ENCODE results near the gene ATOH8.
A peak's percentile ranks its signal among the peaks of the same experiment; 100 is the strongest.
"Not testable (repeated sequence)": the region's sequence is repeated elsewhere in the genome, so short reads cannot be mapped to it uniquely, and the experiment has no call there.

The ATOH8 gene

DNA sequence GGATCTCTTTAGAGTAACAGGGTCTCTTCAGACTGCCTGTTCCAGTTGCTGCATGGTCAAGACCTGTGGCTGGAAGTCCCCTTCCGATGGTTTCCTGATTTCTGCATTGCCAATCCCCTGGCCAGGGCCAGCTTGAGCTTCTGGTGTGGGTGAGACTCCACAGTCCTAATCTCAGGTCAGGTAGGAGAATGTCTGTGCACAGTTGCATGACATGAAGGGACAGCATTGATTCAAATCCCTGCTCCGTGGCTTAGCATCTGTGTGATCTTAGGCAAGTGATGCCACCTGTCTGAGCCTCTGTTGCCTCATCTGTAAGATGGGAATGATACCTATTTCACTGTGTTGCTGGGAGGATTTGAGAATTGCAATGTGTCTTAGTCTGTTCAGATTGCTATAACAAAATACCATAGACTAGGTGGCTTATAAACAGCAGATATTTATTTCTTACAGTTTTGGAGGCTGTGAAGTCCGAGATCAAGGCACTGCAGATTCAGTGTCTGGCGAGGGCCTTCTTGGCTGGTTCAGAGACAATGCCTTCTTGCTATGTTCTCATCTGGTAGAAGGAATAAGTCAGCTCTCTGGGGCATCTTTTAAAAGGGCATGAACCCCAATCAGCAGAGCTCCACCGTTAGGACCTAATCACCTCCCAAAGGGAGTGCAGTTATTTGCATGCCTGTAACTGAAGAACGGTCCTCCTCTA is 66.2 kb downstream of the ATOH8 start:
- Histone ChIP-seq H3K36me3 (ENCODE audit: insufficient read depth, low read length) (no peaks in the 10 kb centered on the region), H3K27me3 (ENCODE audit: insufficient read depth, low read length) (0 out of 2 replicates have a peak, but pooled peaks cover 3% of the 10 kb centered on the region), H3K4me1 (ENCODE audit: control insufficient read depth, insufficient read depth, low read length, unreplicated experiment) (no peaks in the 10 kb centered on the region), H3K4me3 (ENCODE audit: low read depth, low read length) (no peak overlapping the region), H2AFZ (ENCODE audit: low read length, unreplicated experiment) (no peak overlapping the region), H3K79me2 (ENCODE audit: control insufficient read depth, insufficient read depth, low read length, unreplicated experiment) (no peaks in the 10 kb centered on the region), H3K27ac (ENCODE audit: low read depth, low read length) (no peak overlapping the region)

DNA sequence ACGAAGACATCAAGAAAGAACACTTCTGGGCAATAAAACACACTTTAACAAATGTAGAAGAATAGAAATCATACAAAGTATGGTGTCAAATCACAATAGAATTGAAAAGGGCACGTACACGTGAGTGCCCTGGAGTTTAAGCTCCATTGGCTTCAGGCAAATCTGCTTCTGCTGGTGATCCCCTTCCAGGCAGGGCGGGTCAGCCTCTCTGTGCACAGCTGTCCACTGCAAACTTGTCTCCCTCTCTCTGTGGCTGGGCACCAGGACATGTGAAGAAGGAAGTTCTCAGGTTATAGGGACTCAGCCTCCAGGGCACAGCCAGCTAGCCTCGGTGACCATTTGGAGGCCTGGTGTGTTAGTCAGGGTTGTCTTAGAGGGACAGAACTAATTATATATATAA is 69.0 kb downstream of the ATOH8 start:
- H3K36me3 ChIP-seq (ENCODE audit: insufficient read depth, low read length) = no peaks in the 10 kb centered on the region
- H3K4me1 ChIP-seq (ENCODE audit: control insufficient read depth, insufficient read depth, low read length, unreplicated experiment) = no peaks in the 10 kb centered on the region
- H3K27ac ChIP-seq (ENCODE audit: low read depth, low read length) = no peak overlapping the region
- H3K79me2 ChIP-seq (ENCODE audit: control insufficient read depth, insufficient read depth, low read length, unreplicated experiment) = no peaks in the 10 kb centered on the region
- no peak overlapping the region for H2AFZ ChIP-seq (ENCODE audit: low read length, unreplicated experiment)
- H3K27me3 ChIP-seq (ENCODE audit: insufficient read depth, low read length) = 0 out of 2 replicates have a peak, but pooled peaks cover 3% of the 10 kb centered on the region
- H3K4me3 ChIP-seq (ENCODE audit: low read depth, low read length) = no peak overlapping the region

DNA sequence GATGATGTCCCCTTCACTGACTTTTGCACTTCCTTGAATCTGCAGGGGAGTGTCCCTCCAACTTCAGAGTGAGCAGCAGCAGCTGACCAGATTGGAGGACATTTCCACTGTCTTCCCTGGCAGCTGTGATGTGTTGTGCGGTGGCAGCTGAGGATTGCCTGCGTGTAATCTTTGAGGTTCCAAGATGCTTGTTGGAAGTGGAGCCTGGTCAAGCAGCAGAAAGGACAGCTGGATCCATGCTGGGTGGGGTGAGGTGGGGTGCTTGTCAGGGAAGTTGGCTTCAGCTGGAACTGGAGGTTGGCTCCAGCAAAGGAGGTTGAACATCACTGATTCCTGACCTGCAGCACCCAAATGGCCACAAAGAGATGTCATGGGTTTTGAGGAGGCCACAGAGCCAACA is 70.2 kb downstream of the ATOH8 start:
- Histone ChIP-seq H3K79me2 (ENCODE audit: control insufficient read depth, insufficient read depth, low read length, unreplicated experiment) (no peaks in the 10 kb centered on the region), H3K27me3 (ENCODE audit: insufficient read depth, low read length) (0 out of 2 replicates have a peak, but pooled peaks cover 3% of the 10 kb centered on the region), H2AFZ (ENCODE audit: low read length, unreplicated experiment) (no peak overlapping the region), H3K4me1 (ENCODE audit: control insufficient read depth, insufficient read depth, low read length, unreplicated experiment) (no peaks in the 10 kb centered on the region), H3K4me3 (ENCODE audit: low read depth, low read length) (no peak overlapping the region), H3K27ac (ENCODE audit: low read depth, low read length) (no peak overlapping the region), H3K36me3 (ENCODE audit: insufficient read depth, low read length) (no peaks in the 10 kb centered on the region)

DNA sequence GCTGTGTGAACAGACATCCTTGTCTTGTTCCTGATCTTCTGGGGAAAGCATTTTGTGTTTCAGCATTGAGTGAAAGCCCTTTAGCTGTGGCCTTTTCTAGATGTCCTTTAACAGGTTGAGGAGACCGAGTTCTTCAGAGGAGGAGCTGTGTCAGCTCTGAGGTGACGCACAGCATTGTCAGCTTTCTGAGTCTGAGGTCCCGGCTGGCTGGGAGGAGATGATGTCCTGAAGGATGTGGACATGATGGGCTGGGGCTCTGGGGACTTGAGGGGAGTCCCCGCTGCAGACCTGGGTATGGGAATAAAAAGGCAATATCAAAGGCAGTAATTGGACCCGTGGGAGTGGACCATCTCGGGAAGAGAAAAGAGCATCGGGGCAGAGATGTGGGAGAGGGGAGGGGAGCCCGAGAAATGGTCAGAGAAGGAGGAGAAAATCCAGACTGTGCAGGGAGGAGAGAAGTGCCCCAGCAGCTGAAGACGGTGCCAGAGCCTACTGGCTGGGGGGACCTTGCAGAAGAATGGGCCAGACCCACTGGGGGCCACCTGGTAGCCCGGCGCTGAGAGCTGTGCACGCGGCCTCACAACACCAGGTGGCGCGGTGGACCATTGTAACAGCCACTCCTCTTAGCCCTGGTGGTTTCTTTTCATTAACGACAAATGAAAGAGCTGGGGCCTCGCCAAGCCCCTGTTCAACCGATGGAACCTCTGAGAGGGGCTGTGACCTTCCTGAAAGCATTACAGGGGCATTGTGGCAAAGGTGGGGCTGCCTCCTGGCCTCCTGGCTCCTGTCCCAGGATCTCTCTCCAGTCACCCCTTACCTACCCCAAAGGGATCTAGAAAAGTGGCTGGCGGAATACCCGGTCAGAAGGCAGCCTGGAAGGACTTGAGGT is 73.4 kb downstream of the ATOH8 start:
- Histone ChIP-seq H2AFZ (ENCODE audit: low read length, unreplicated experiment) (peak overlapping the region; percentile 27), H3K4me1 (ENCODE audit: control insufficient read depth, insufficient read depth, low read length, unreplicated experiment) (no peaks in the 10 kb centered on the region), H3K27ac (ENCODE audit: low read depth, low read length) (no peak overlapping the region), H3K36me3 (ENCODE audit: insufficient read depth, low read length) (no peaks in the 10 kb centered on the region), H3K4me3 (ENCODE audit: low read depth, low read length) (peak overlapping the region; percentile 65), H3K79me2 (ENCODE audit: control insufficient read depth, insufficient read depth, low read length, unreplicated experiment) (no peaks in the 10 kb centered on the region), H3K27me3 (ENCODE audit: insufficient read depth, low read length) (no peaks in the 10 kb centered on the region)

DNA sequence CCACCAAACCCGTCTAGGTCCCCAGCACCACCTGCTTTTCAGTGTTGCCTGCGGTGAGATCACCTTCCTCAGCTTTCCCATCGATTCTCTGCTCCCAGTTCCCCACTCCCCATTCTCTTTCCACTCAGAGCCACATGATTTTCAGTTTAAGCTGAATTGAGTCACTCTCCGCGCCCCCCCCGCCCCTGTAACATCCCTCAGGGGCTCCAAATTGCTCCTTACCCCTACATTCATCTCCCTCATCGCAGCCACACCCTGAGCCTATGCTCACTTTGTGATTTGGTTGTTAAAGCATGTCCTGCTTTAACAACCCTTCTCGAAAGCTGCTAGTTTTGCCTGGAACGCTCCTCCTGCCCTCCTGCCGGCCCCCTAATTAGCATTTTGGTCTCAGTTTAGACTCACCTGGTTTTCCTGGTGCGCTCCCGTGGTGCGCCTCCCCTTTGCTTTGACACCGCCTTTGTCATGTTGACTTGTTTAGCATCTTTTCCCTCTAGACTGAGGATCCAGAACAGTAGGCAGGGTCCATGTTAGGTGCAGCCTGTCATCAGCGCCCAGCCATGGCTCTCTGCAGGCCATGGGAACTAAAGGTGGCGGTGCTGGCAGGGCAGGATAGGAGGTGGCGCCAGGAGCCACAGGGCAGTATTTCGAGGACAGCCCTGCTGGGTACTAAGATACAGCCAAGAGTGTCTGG is 74.2 kb downstream of the ATOH8 start:
- no peaks in the 10 kb centered on the region for H3K36me3 ChIP-seq (ENCODE audit: insufficient read depth, low read length)
- H2AFZ ChIP-seq (ENCODE audit: low read length, unreplicated experiment) = peak overlapping the region; percentile 27
- H3K79me2 ChIP-seq (ENCODE audit: control insufficient read depth, insufficient read depth, low read length, unreplicated experiment) = no peaks in the 10 kb centered on the region
- H3K4me3 ChIP-seq (ENCODE audit: low read depth, low read length) = peak overlapping the region; percentile 65
- no peak overlapping the region for H3K27ac ChIP-seq (ENCODE audit: low read depth, low read length)
- no peaks in the 10 kb centered on the region for H3K4me1 ChIP-seq (ENCODE audit: control insufficient read depth, insufficient read depth, low read length, unreplicated experiment)
- no peaks in the 10 kb centered on the region for H3K27me3 ChIP-seq (ENCODE audit: insufficient read depth, low read length)

DNA sequence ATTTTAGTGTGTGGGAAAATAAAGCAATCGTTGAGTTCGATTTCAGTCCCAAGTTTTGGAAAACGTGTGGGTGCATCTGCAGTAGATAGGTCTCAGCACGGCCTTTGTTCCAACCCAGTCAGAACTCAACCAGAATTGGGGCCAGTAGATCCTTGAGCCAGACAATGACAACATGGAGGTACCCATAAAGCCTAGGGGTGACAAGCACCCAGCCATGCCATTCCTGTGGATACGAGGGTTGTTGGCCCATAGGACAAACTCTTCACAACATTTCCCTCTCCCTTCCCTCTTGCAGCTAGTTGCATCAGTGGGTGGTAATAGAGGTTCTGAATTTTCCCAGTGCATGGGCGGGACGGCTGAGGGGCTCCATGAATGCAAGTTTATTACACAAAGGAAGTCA is 74.9 kb downstream of the ATOH8 start:
- H2AFZ ChIP-seq (ENCODE audit: low read length, unreplicated experiment) = no peak overlapping the region
- H3K36me3 ChIP-seq (ENCODE audit: insufficient read depth, low read length) = no peaks in the 10 kb centered on the region
- H3K79me2 ChIP-seq (ENCODE audit: control insufficient read depth, insufficient read depth, low read length, unreplicated experiment) = no peaks in the 10 kb centered on the region
- no peak overlapping the region for H3K4me3 ChIP-seq (ENCODE audit: low read depth, low read length)
- no peak overlapping the region for H3K27ac ChIP-seq (ENCODE audit: low read depth, low read length)
- no peaks in the 10 kb centered on the region for H3K27me3 ChIP-seq (ENCODE audit: insufficient read depth, low read length)
- no peaks in the 10 kb centered on the region for H3K4me1 ChIP-seq (ENCODE audit: control insufficient read depth, insufficient read depth, low read length, unreplicated experiment)

DNA sequence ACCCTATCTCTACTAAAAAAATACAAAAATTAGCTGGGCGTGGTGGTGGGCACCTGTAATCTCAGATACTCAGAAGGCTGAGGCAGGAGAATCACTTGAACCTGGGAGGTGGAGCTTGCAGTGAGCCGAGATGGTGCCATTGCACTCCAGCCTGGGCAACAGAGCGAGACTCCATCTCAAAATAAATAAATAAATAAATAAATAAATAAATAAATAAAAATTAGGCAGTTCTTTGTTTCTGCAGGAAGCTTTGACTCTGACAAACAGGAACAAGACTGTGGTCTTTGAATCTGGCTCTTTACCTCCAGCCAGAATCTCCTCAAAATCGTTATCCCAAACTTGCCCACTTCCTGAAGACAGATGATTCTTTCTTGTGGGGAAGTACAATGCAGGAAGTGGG is 75.6 kb downstream of the ATOH8 start:
- H3K4me1 ChIP-seq (ENCODE audit: control insufficient read depth, insufficient read depth, low read length, unreplicated experiment); H3K36me3 ChIP-seq (ENCODE audit: insufficient read depth, low read length); H3K27me3 ChIP-seq (ENCODE audit: insufficient read depth, low read length); H3K27ac ChIP-seq (ENCODE audit: low read depth, low read length); H3K4me3 ChIP-seq (ENCODE audit: low read depth, low read length); H2AFZ ChIP-seq (ENCODE audit: low read length, unreplicated experiment); H3K79me2 ChIP-seq (ENCODE audit: control insufficient read depth, insufficient read depth, low read length, unreplicated experiment): not testable (repeated sequence)

DNA sequence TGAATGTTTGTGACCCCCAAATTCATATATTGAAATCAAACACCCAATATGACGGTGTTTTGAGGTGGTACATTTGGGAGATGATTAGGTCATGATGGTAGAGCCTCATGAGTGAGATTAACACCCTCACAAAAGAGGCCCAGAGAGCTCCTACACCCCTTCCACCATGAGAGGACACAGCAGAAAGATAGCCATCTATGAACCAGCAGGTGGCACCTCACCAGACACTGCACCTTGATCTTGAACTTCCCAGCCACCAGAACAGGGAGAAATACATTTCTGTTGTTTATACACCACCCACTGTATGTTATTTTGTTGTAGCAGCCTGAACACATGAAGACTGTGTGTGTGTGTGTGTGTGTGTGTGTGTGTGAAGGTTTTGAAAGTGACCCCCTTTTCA is 76.9 kb downstream of the ATOH8 start:
- Histone ChIP-seq H3K4me3 (ENCODE audit: low read depth, low read length) (no peak overlapping the region), H3K79me2 (ENCODE audit: control insufficient read depth, insufficient read depth, low read length, unreplicated experiment) (no peaks in the 10 kb centered on the region), H3K36me3 (ENCODE audit: insufficient read depth, low read length) (no peaks in the 10 kb centered on the region), H3K27me3 (ENCODE audit: insufficient read depth, low read length) (no peaks in the 10 kb centered on the region), H3K4me1 (ENCODE audit: control insufficient read depth, insufficient read depth, low read length, unreplicated experiment) (no peaks in the 10 kb centered on the region), H3K27ac (ENCODE audit: low read depth, low read length) (no peak overlapping the region), H2AFZ (ENCODE audit: low read length, unreplicated experiment) (no peak overlapping the region)

DNA sequence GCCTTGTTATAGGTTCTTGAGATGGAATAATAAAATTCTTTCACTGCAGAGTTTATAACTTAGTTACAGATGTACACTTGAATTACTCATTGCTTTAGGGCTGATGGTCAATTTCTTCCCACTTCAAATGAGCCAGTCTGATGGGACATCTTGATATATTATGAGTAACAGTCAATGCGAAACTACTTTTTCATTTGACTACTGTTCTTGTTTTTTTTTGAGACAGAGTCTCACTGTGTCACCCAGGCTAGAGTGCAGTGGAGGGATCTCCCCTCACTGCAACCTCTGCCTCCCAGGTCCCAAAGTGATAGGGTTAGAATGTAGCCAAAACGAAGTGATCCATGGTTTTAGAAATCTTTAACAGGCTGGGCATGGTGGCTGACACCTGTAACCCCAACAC is 77.9 kb downstream of the ATOH8 start:
- Histone ChIP-seq H3K4me1 (ENCODE audit: control insufficient read depth, insufficient read depth, low read length, unreplicated experiment) (no peaks in the 10 kb centered on the region), H3K4me3 (ENCODE audit: low read depth, low read length) (no peak overlapping the region), H3K27me3 (ENCODE audit: insufficient read depth, low read length) (no peaks in the 10 kb centered on the region), H3K36me3 (ENCODE audit: insufficient read depth, low read length) (no peaks in the 10 kb centered on the region), H3K79me2 (ENCODE audit: control insufficient read depth, insufficient read depth, low read length, unreplicated experiment) (no peaks in the 10 kb centered on the region), H2AFZ (ENCODE audit: low read length, unreplicated experiment) (no peak overlapping the region), H3K27ac (ENCODE audit: low read depth, low read length) (no peak overlapping the region)

DNA sequence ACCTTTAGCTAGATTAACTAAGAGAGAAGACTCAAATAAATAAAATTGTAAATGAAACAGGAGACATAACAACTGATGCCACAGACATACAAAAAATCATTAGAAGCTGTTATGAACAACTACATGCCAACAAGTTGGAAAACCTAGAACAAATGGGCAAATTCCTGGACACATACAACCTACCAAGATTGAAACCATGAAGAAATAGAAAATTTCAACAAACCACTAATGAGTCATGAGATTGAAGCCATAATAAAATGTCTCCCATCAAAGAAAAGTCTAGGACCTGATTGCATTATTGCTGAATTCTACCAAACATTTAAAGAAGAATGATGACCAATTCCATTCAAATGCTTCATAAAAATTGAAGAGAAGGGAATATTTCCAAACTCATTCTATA is 80.7 kb downstream of the ATOH8 start:
- no peaks in the 10 kb centered on the region for H3K36me3 ChIP-seq (ENCODE audit: insufficient read depth, low read length)

More for the DNA sequence above, 80.7 kb downstream of the ATOH8 start:
- Histone ChIP-seq H3K4me3 (ENCODE audit: low read depth, low read length) (no peak overlapping the region), H2AFZ (ENCODE audit: low read length, unreplicated experiment) (no peak overlapping the region), H3K79me2 (ENCODE audit: control insufficient read depth, insufficient read depth, low read length, unreplicated experiment) (no peaks in the 10 kb centered on the region), H3K4me1 (ENCODE audit: control insufficient read depth, insufficient read depth, low read length, unreplicated experiment) (no peaks in the 10 kb centered on the region), H3K27me3 (ENCODE audit: insufficient read depth, low read length) (no peaks in the 10 kb centered on the region), H3K27ac (ENCODE audit: low read depth, low read length) (no peak overlapping the region)
